Mammary epithelial cell (primary cell): ENCODE results near the gene PCBP3.

Source experiments
- EZH2 ChIP-seq: IDR thresholded peaks from 2 replicates; pipeline ENCODE4 v1.6.1; 2012; ENCODE audit warnings: low read length, inconsistent platforms, borderline replicate concordance
- TF ChIP-seq, protein P1 (sequence below), 2 donors: IDR thresholded peaks in 1 of 2; conservative IDR thresholded peaks in 1 of 2; 2 replicates each; pipeline ENCODE4 v1.5.1; 2011 to 2012; ENCODE audit warnings: inconsistent platforms in 2 of 2, low read length in 2 of 2, mild to moderate bottlenecking in 2 of 2, control low read depth in 1 of 2, low read depth in 1 of 2; ENCODE audit not compliant: insufficient read depth in 1 of 2; ENCODE audit errors: extremely low read depth in 1 of 2

GRCh38 chr21:45984584-45985095, 341.1 kb downstream of the PCBP3 start:
- TF ChIP-seq, protein P1, sequence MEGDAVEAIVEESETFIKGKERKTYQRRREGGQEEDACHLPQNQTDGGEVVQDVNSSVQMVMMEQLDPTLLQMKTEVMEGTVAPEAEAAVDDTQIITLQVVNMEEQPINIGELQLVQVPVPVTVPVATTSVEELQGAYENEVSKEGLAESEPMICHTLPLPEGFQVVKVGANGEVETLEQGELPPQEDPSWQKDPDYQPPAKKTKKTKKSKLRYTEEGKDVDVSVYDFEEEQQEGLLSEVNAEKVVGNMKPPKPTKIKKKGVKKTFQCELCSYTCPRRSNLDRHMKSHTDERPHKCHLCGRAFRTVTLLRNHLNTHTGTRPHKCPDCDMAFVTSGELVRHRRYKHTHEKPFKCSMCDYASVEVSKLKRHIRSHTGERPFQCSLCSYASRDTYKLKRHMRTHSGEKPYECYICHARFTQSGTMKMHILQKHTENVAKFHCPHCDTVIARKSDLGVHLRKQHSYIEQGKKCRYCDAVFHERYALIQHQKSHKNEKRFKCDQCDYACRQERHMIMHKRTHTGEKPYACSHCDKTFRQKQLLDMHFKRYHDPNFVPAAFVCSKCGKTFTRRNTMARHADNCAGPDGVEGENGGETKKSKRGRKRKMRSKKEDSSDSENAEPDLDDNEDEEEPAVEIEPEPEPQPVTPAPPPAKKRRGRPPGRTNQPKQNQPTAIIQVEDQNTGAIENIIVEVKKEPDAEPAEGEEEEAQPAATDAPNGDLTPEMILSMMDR (conservative IDR thresholded peaks at IDR 0.05 in 1 of 2, IDR thresholded peaks at IDR 0.05 in 1 of 2; ENCODE audit: extremely low read depth in 1 of 2, insufficient read depth in 1 of 2, low read depth in 1 of 2, low read length in 2 of 2), result no peak
- TF ChIP-seq EZH2, result no peak
